ENCODE results near the gene FIP1L1.

FIP1L1 gene

GRCh38 chr4:53500546-53500945 lies 123.1 kb downstream of the FIP1L1 start:
- H3K4me3 ChIP-seq (replicated peaks; ENCODE audit: insufficient read depth, low read length) = no peak overlapping the region
- no peak for TF ChIP-seq SPI1 (IDR thresholded peaks at IDR 0.05; ENCODE audit: borderline replicate concordance, low read depth)
- TF ChIP-seq REST (IDR thresholded peaks at IDR 0.05; ENCODE audit: insufficient replicate concordance, low read depth) = no peak
- no peak for TF ChIP-seq GABPA (IDR thresholded peaks at IDR 0.05; ENCODE audit: low read depth)
- no peak for TF ChIP-seq CTCF (IDR thresholded peaks at IDR 0.05; ENCODE audit: insufficient read depth, low read length)
- no peak for TF ChIP-seq POLR2AphosphoS5 (IDR thresholded peaks at IDR 0.05; ENCODE audit: low read depth)
- DNase-seq (ENCODE audit: low read depth in 1 of 2, low spot score in 1 of 2) = no peak

DNA sequence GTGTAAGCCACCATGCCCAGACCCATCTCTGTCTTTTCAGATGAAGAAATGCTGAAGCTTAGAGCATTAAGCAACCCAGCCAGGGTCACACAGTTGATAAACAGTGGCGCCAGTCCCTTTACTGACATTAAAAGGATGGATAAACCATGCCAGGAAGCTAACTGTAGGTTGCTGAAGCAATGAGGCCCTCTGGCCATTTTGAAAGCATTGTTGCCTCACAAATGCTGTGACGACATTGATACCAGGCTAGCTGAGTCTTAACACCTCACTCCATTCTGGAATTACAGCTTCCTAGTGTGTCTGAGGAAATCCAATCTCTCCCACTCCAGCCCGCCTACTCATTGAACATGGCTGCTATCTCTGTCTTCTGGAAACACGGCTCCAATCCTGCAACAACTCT lies 124.1 kb downstream of the FIP1L1 start:
- H3K4me3 ChIP-seq (replicated peaks; ENCODE audit: insufficient read depth, low read length) = no peak overlapping the region
- peak in 1 of 2 experiments; percentile 35 for DNase-seq (ENCODE audit: low read depth in 1 of 2, low spot score in 1 of 2)
- H3K27ac ChIP-seq (replicated peaks) = no peak overlapping the region
- H3K27me3 ChIP-seq (ENCODE audit: insufficient read depth, poor library complexity, severe bottlenecking) = no peaks in the 10 kb centered on the region
- no peak for TF ChIP-seq GABPA (IDR thresholded peaks at IDR 0.05; ENCODE audit: low read depth)
- TF ChIP-seq SPI1 (IDR thresholded peaks at IDR 0.05; ENCODE audit: borderline replicate concordance, low read depth) = no peak
- no peak for TF ChIP-seq REST (IDR thresholded peaks at IDR 0.05; ENCODE audit: insufficient replicate concordance, low read depth)

More at GRCh38 chr4:53500546-53500945, 123.1 kb downstream of the FIP1L1 start:
- no peaks in the 10 kb centered on the region for H3K27me3 ChIP-seq (ENCODE audit: insufficient read depth, poor library complexity, severe bottlenecking)
- H3K27ac ChIP-seq (replicated peaks) = no peak overlapping the region

DNA sequence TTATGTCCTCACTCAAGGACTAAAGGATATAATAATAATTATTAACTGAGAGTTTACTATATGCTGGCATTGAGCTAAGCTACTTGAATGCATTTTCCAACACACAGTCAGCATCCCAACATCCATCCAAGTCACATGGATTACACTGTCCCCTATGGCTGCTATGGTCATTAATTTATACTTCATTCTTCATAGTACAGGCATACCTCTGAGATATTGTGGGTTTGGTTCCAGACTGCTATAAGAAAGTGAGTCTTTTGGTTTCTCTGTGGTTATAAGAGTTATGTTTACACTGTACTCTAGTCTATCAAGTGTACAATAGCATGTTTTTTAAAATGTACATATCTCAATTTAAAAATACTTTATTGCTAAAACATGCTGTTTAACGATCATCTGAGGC lies 124.7 kb downstream of the FIP1L1 start:
- no peaks in the 10 kb centered on the region for H3K27me3 ChIP-seq (ENCODE audit: insufficient read depth, poor library complexity, severe bottlenecking)
- H3K27ac ChIP-seq (replicated peaks) = no peak overlapping the region
- no peak for TF ChIP-seq CTCF (IDR thresholded peaks at IDR 0.05; ENCODE audit: insufficient read depth, low read length)
- TF ChIP-seq REST (IDR thresholded peaks at IDR 0.05; ENCODE audit: insufficient replicate concordance, low read depth) = no peak
- TF ChIP-seq SPI1 (IDR thresholded peaks at IDR 0.05; ENCODE audit: borderline replicate concordance, low read depth) = no peak
- TF ChIP-seq GABPA (IDR thresholded peaks at IDR 0.05; ENCODE audit: low read depth) = no peak
- TF ChIP-seq POLR2AphosphoS5 (IDR thresholded peaks at IDR 0.05; ENCODE audit: low read depth) = no peak
- no peak for DNase-seq (ENCODE audit: low read depth in 1 of 2, low spot score in 1 of 2)
- no peak overlapping the region for H3K4me3 ChIP-seq (replicated peaks; ENCODE audit: insufficient read depth, low read length)

All from HL-60 (cell line).